ENCODE measurements around the gene GSS. TPM values are rescaled to one million over a fixed set of nuclear protein-coding genes. Genes with fewer than 3 reads are reported as not detected.

Gene GSS
- total RNA-seq, 1 experiment from 2014 or later, result 131 TPM

- BruUV-seq (replicated peaks), result no TSS peak
- POLR2A ChIA-PET (ENCODE audit: unreplicated experiment), result no interaction called here
Observed at GRCh38 chr20:34987288-34988190, 31.9 kb upstream of the GSS start.

GRCh38 chr20:34986311-34987287 lies 31.0 kb upstream of the GSS start:
- ChIA-PET POLR2A (ENCODE audit: unreplicated experiment) (no interaction called here), CTCF (no interaction called here)
- no peak overlapping the region for H3K4me2 ChIP-seq
- TF ChIP-seq CTCF (conservative IDR thresholded peaks at IDR 0.05) (no peak), EZH2 (IDR thresholded peaks at IDR 0.05; ENCODE audit: low read depth) (no peak)
- no peaks in the 10 kb centered on the region for H3K9me3 ChIP-seq (ENCODE audit: insufficient read depth, low read depth)
- no peaks in the 10 kb centered on the region for H3K27me3 ChIP-seq (ENCODE audit: insufficient read depth, low read depth)
- no peak overlapping the region for H3K4me3 ChIP-seq
- H3K27ac ChIP-seq, result no peak overlapping the region
- no peaks in the 10 kb centered on the region for H3K79me2 ChIP-seq (ENCODE audit: low read depth)
- H3K4me1 ChIP-seq (replicated peaks; ENCODE audit: insufficient read depth), result peaks cover 18% of the 10 kb centered on the region
- no peaks in the 10 kb centered on the region for H3K9me2 ChIP-seq (ENCODE audit: insufficient read depth)
- BruUV-seq (replicated peaks), result no TSS peak
- DNase-seq, result no peak
- H2AFZ ChIP-seq, result no peak overlapping the region
- intact Hi-C loops (cut with micrococcal nuclease; ENCODE audit: unreplicated experiment), result loop anchor here (10.0 kb wide), 1 partner anchor 112 kb away; the partner anchor contains the start of genes ACSS2 and GGT7
- H3K36me3 ChIP-seq (ENCODE audit: low read depth), result no peaks in the 10 kb centered on the region
- H3F3A ChIP-seq (ENCODE audit: insufficient read depth, low read depth), result peaks cover 13% of the 10 kb centered on the region; the same call in 1 of the 2 replicates
- no peaks in the 10 kb centered on the region for H4K20me1 ChIP-seq (ENCODE audit: insufficient read depth)

More at GRCh38 chr20:34987288-34988190, 31.9 kb upstream of the GSS start:
- Histone ChIP-seq H3K9me3 (ENCODE audit: insufficient read depth, low read depth) (no peaks in the 10 kb centered on the region), H3K27me3 (ENCODE audit: insufficient read depth, low read depth) (no peaks in the 10 kb centered on the region), H3K36me3 (ENCODE audit: low read depth) (no peaks in the 10 kb centered on the region), H3K79me2 (ENCODE audit: low read depth) (no peaks in the 10 kb centered on the region), H2AFZ (no peak overlapping the region), H3K4me3 (no peak overlapping the region), H3F3A (ENCODE audit: insufficient read depth, low read depth) (peaks cover 13% of the 10 kb centered on the region; the same call in 1 of the 2 replicates), H3K27ac (no peak overlapping the region), H3K4me1 (replicated peaks; ENCODE audit: insufficient read depth) (peaks cover 18% of the 10 kb centered on the region), H3K9me2 (ENCODE audit: insufficient read depth) (no peaks in the 10 kb centered on the region), H3K4me2 (no peak overlapping the region), H4K20me1 (ENCODE audit: insufficient read depth) (no peaks in the 10 kb centered on the region)
- CTCF ChIA-PET, result no interaction called here
- intact Hi-C loops (cut with micrococcal nuclease; ENCODE audit: unreplicated experiment), result loop anchor here (10.0 kb wide), 1 partner anchor 113 kb away; the partner anchor contains the start of genes ACSS2 and GGT7
- no peak for DNase-seq
- no peak for TF ChIP-seq CTCF (conservative IDR thresholded peaks at IDR 0.05)
- no peak for TF ChIP-seq EZH2 (IDR thresholded peaks at IDR 0.05; ENCODE audit: low read depth)
